GM12878 (cell line): ENCODE results near the gene FAM50A.

Experiments
- BCLAF1 ChIP-seq: fragments of 450-650 bp; IDR thresholded peaks from 2 replicates; pipeline ENCODE4 v1.6.1; 2017; ENCODE audit warnings: antibody characterized with exemption, mild to moderate bottlenecking, moderate library complexity
- CEBPB ChIP-seq, 2 experiments: fragments of 150-350 bp in 1 of 2; IDR thresholded peaks; 2 replicates each; pipeline ENCODE4 v1.6.1; 2012 to 2014; ENCODE audit warnings: low read depth in 2 of 2, low read length in 2 of 2, borderline replicate concordance in 1 of 2, inconsistent platforms in 1 of 2
- CTCF ChIP-seq, 3 experiments: IDR thresholded peaks in 2 of 3; conservative IDR thresholded peaks in 1 of 3; 2 replicates each; pipeline ENCODE4 v1.5.1; 2011; ENCODE audit warnings: low read depth in 3 of 3, low read length in 3 of 3, mild to moderate bottlenecking in 3 of 3, control low read depth in 2 of 3, moderate library complexity in 2 of 3, inconsistent platforms in 1 of 3, mixed read lengths in 1 of 3; ENCODE audit not compliant: control insufficient read depth in 2 of 3, insufficient read depth in 1 of 3; ENCODE audit errors: extremely low read depth in 1 of 3
- JUNB ChIP-seq: IDR thresholded peaks from 2 replicates; pipeline ENCODE4 v1.6.1; 2016; ENCODE audit warnings: antibody characterized with exemption, mild to moderate bottlenecking
- JUND ChIP-seq: IDR thresholded peaks from 2 replicates; pipeline ENCODE4 v1.6.1; 2012; ENCODE audit warnings: low read depth, mild to moderate bottlenecking, low read length, improper control_type of control experiment, moderate library complexity
- MAX ChIP-seq: IDR thresholded peaks from 2 replicates; pipeline ENCODE4 v1.6.1; 2012; ENCODE audit warnings: low read depth, low read length, improper control_type of control experiment
- MYC ChIP-seq: IDR thresholded peaks from 2 replicates; pipeline ENCODE4 v1.6.1; 2011; ENCODE audit warnings: mild to moderate bottlenecking, low read length, moderate library complexity, inconsistent platforms; ENCODE audit not compliant: insufficient read depth, insufficient replicate concordance, insufficient read length, severe bottlenecking
- NR2C2 ChIP-seq: IDR thresholded peaks from 2 replicates; pipeline ENCODE4 v1.6.1; 2011; ENCODE audit warnings: borderline replicate concordance, low read depth; ENCODE audit not compliant: control insufficient read depth, insufficient read length
- RAD21 ChIP-seq: IDR thresholded peaks from 2 replicates; pipeline ENCODE4 v1.6.1; 2011; ENCODE audit warnings: mild to moderate bottlenecking, low read depth, low read length, moderate library complexity; ENCODE audit not compliant: insufficient read depth
- TAF1 ChIP-seq: IDR thresholded peaks from 2 replicates; pipeline ENCODE4 v1.6.1; 2011; ENCODE audit warnings: mild to moderate bottlenecking, low read depth, low read length, borderline replicate concordance

- no peak for TF ChIP-seq CTCF (IDR thresholded peaks at IDR 0.05 in 2 of 3, conservative IDR thresholded peaks at IDR 0.05 in 1 of 3; ENCODE audit: control insufficient read depth in 2 of 3, extremely low read depth in 1 of 3, insufficient read depth in 1 of 3, low read depth in 3 of 3, low read length in 3 of 3)
- no peak for TF ChIP-seq JUNB
- TF ChIP-seq TAF1, result no peak
- TF ChIP-seq MYC, result no peak
- no peak for TF ChIP-seq MAX
- no peak for TF ChIP-seq JUND
- TF ChIP-seq BCLAF1, result no peak
- no peak for TF ChIP-seq RAD21
- TF ChIP-seq NR2C2, result no peak
- TF ChIP-seq CEBPB (IDR thresholded peaks at IDR 0.05; ENCODE audit: borderline replicate concordance in 1 of 2, low read depth in 2 of 2, low read length in 2 of 2), result no peak
These were observed 6.4 kb downstream of the FAM50A start for GRCh38 chrX:154450312-154450711.
